ENCODE results near the gene ENOX2.

DNA sequence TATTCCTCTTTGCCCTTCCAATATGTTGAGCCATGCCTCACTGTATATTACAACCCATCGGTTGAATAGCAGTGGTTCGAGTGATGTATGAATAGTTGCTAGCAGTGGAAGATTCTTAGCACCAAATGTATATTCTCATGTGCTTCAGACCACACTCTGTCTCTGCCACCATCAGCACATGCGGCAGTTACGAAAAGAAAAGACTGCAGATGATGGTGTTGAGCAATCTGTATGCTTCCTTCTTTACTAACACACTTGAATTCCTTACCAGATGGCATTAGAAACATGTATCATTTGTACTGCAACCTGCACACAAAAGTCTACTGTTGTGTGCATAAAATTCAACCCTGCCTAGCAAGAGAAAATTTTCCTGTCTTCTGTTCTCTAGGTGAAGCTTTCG is 214.6 kb downstream of the ENOX2 start:
- TF ChIP-seq, protein P1, sequence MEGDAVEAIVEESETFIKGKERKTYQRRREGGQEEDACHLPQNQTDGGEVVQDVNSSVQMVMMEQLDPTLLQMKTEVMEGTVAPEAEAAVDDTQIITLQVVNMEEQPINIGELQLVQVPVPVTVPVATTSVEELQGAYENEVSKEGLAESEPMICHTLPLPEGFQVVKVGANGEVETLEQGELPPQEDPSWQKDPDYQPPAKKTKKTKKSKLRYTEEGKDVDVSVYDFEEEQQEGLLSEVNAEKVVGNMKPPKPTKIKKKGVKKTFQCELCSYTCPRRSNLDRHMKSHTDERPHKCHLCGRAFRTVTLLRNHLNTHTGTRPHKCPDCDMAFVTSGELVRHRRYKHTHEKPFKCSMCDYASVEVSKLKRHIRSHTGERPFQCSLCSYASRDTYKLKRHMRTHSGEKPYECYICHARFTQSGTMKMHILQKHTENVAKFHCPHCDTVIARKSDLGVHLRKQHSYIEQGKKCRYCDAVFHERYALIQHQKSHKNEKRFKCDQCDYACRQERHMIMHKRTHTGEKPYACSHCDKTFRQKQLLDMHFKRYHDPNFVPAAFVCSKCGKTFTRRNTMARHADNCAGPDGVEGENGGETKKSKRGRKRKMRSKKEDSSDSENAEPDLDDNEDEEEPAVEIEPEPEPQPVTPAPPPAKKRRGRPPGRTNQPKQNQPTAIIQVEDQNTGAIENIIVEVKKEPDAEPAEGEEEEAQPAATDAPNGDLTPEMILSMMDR (IDR thresholded peaks at IDR 0.05; ENCODE audit: poor library complexity), result no peak
- no peak for TF ChIP-seq EZH2phosphoT487 (IDR thresholded peaks at IDR 0.05; ENCODE audit: low read depth, severe bottlenecking, unreplicated experiment)

Data from hepatocyte (in vitro differentiated cells).